Body of pancreas (tissue), 4 donors: ENCODE results near the gene PSMG3.

Experiments used
- CTCF ChIP-seq, 7 experiments: fragments of 450-650 bp in 4 of 7; fragments of 200-600 bp in 3 of 7; sonication (generic) in 3 of 7; IDR thresholded peaks; one replicate each; pipeline ENCODE4 v1.5.1; 2016 to 2019; ENCODE audit warnings: antibody characterized with exemption in 7 of 7
- POLR2A ChIP-seq, 3 donors: fragments of 450-650 bp; IDR thresholded peaks; one replicate each; pipeline ENCODE4 v1.6.1; 2016; ENCODE audit warnings: antibody characterized with exemption in 3 of 3, mild to moderate bottlenecking in 2 of 3

- TF ChIP-seq CTCF (IDR thresholded peaks at IDR 0.05) (no peak), POLR2A (IDR thresholded peaks at IDR 0.05) (no peak)
Measured at GRCh38 chr7:1523844-1524243, 46.0 kb downstream of the PSMG3 start.
